Activated CD4-positive, alpha-beta memory T cell treated with anti-CD3 and anti-CD28 coated beads, Interleukin-2, amount 10 ng/mL, durations not matched to agents 7 days and 5 days (primary cell): ENCODE results near the gene CDC14A. TPM values are rescaled to one million over a fixed set of nuclear protein-coding genes. Genes with fewer than 3 reads are reported as not detected.

Experiments
- CTCF ChIA-PET: fragments of 350-600 bp; sonication (Branson Sonifier 250); formaldehyde crosslinking; loops from one replicate; lab custom pipeline; 2021; ENCODE audit warnings: antibody characterized with exemption, inconsistent platforms; lab: Charles Lee
- POLR2A ChIA-PET: fragments of 350-600 bp; sonication (Branson Sonifier 250); formaldehyde crosslinking; loops from one replicate; lab custom pipeline; 2021; ENCODE audit warnings: antibody characterized with exemption; lab: Charles Lee
- DNase-seq: peaks from one replicate; pipeline ENCODE4 v3.0.0-alpha.2; 2020
- H3K27ac Mint-ChIP-seq: one replicate; pipeline ENCODE4 v1.8.0; 2021; ENCODE audit warnings: mild to moderate bottlenecking, mixed read lengths
- H3K27me3 Mint-ChIP-seq: one replicate; pipeline ENCODE4 v1.8.0; 2021; ENCODE audit warnings: mixed read lengths
- H3K36me3 Mint-ChIP-seq: one replicate; pipeline ENCODE4 v1.8.0; 2021; ENCODE audit warnings: low read depth, mixed read lengths
- H3K4me1 Mint-ChIP-seq: one replicate; pipeline ENCODE4 v1.8.0; 2021; ENCODE audit warnings: mixed read lengths
- H3K4me3 Mint-ChIP-seq: one replicate; pipeline ENCODE4 v1.8.0; 2021; ENCODE audit warnings: mild to moderate bottlenecking, mixed read lengths
- H3K9me3 Mint-ChIP-seq: one replicate; pipeline ENCODE4 v1.8.0; 2021; ENCODE audit warnings: mixed read lengths
- total RNA-seq, 2 experiments: library from RNA; stranded (reverse); gene quantifications; one replicate each; pipeline ENCODE4 v1.2.3, GENCODE V29; 2021

CDC14A gene
- total RNA-seq, 2 experiments from 2014 or later, result 41.8 to 44.9 TPM

- DNase-seq, result no peak
- CTCF ChIA-PET, result no interaction called here
- H3K4me1 Mint-ChIP-seq, result peaks cover 2% of the 10 kb centered on the region
- POLR2A ChIA-PET, result interaction anchor here (1.1 kb wide), 1 partner anchor 12 kb away, joined by 4 read pairs; no protein-coding TSS in a partner anchor
- H3K27ac Mint-ChIP-seq, result no peak overlapping the region
- no peak overlapping the region for H3K4me3 Mint-ChIP-seq
- no peaks in the 10 kb centered on the region for H3K27me3 Mint-ChIP-seq
- peaks cover 35% of the 10 kb centered on the region for H3K36me3 Mint-ChIP-seq
- H3K9me3 Mint-ChIP-seq, result no peaks in the 10 kb centered on the region
Measured at GRCh38 chr1:100517515-100517914, 165.2 kb downstream of the CDC14A start.

- CTCF ChIA-PET, result no interaction called here
- POLR2A ChIA-PET, result interaction anchor here (1.1 kb wide), 1 partner anchor 11 kb away, joined by 4 read pairs; no protein-coding TSS in a partner anchor
- peaks cover 2% of the 10 kb centered on the region for H3K4me1 Mint-ChIP-seq
- no peak for DNase-seq
- no peak overlapping the region for H3K4me3 Mint-ChIP-seq
- no peaks in the 10 kb centered on the region for H3K27me3 Mint-ChIP-seq
- H3K27ac Mint-ChIP-seq, result no peak overlapping the region
- no peaks in the 10 kb centered on the region for H3K9me3 Mint-ChIP-seq
- peaks cover 38% of the 10 kb centered on the region for H3K36me3 Mint-ChIP-seq
Measured at GRCh38 chr1:100518023-100518422, 165.7 kb downstream of the CDC14A start.

GRCh38 chr1:100523038-100523652 lies 170.8 kb downstream of the CDC14A start:
- H3K27ac Mint-ChIP-seq, result no peak overlapping the region
- no peak for DNase-seq
- peaks cover 20% of the 10 kb centered on the region for H3K36me3 Mint-ChIP-seq
- CTCF ChIA-PET, result no interaction called here
- H3K9me3 Mint-ChIP-seq, result no peaks in the 10 kb centered on the region
- H3K4me3 Mint-ChIP-seq, result no peak overlapping the region
- POLR2A ChIA-PET, result no interaction called here
- no peaks in the 10 kb centered on the region for H3K27me3 Mint-ChIP-seq
- H3K4me1 Mint-ChIP-seq, result no peaks in the 10 kb centered on the region

GRCh38 chr1:100524355-100524754 lies 172.0 kb downstream of the CDC14A start:
- Mint-ChIP-seq H3K36me3 (peaks cover 12% of the 10 kb centered on the region), H3K4me3 (no peak overlapping the region), H3K27me3 (no peaks in the 10 kb centered on the region), H3K4me1 (no peaks in the 10 kb centered on the region), H3K9me3 (no peaks in the 10 kb centered on the region), H3K27ac (no peak overlapping the region)
- DNase-seq, result no peak
- POLR2A ChIA-PET, result no interaction called here
- CTCF ChIA-PET, result no interaction called here

- no peak for DNase-seq
- Mint-ChIP-seq H3K27me3 (peaks cover under 1% of the 10 kb centered on the region), H3K4me1 (peaks cover 20% of the 10 kb centered on the region), H3K27ac (no peak overlapping the region), H3K9me3 (no peaks in the 10 kb centered on the region), H3K36me3 (peaks cover 8% of the 10 kb centered on the region), H3K4me3 (no peak overlapping the region)
- ChIA-PET CTCF (no interaction called here), POLR2A (interaction anchor here (1.6 kb wide), 1 partner anchor 12 kb away, joined by 4 read pairs; no protein-coding TSS in a partner anchor)
Measured at GRCh38 chr1:100526894-100527293, 174.6 kb downstream of the CDC14A start.

- no peaks in the 10 kb centered on the region for H3K9me3 Mint-ChIP-seq
- H3K4me3 Mint-ChIP-seq, result no peak overlapping the region
- peaks cover 28% of the 10 kb centered on the region for H3K4me1 Mint-ChIP-seq
- DNase-seq, result no peak
- ChIA-PET POLR2A (interaction anchor here (1.0 kb wide), 1 partner anchor 11 kb away, joined by 4 read pairs; no protein-coding TSS in a partner anchor), CTCF (interaction anchor here (0.8 kb wide), 2 partner anchors 14 to 759 kb away, joined by 3 to 4 read pairs; no protein-coding TSS in a partner anchor)
- no peak overlapping the region for H3K27ac Mint-ChIP-seq
- no peaks in the 10 kb centered on the region for H3K36me3 Mint-ChIP-seq
- peaks cover 2% of the 10 kb centered on the region for H3K27me3 Mint-ChIP-seq
Measured at GRCh38 chr1:100528871-100529270, 176.6 kb downstream of the CDC14A start.

- H3K4me1 Mint-ChIP-seq, result peaks cover 31% of the 10 kb centered on the region
- H3K9me3 Mint-ChIP-seq, result no peaks in the 10 kb centered on the region
- peaks cover 8% of the 10 kb centered on the region for H3K27me3 Mint-ChIP-seq
- no peaks in the 10 kb centered on the region for H3K36me3 Mint-ChIP-seq
- H3K27ac Mint-ChIP-seq, result no peak overlapping the region
- no peak overlapping the region for H3K4me3 Mint-ChIP-seq
- CTCF ChIA-PET, result no interaction called here
- POLR2A ChIA-PET, result no interaction called here
- no peak for DNase-seq
Measured at GRCh38 chr1:100530141-100530540, 177.8 kb downstream of the CDC14A start.

- Mint-ChIP-seq H3K27me3 (peaks cover 12% of the 10 kb centered on the region), H3K4me1 (peaks cover 33% of the 10 kb centered on the region), H3K36me3 (no peaks in the 10 kb centered on the region), H3K4me3 (no peak overlapping the region), H3K27ac (peak overlapping the region; percentile 21), H3K9me3 (no peaks in the 10 kb centered on the region)
- ChIA-PET CTCF (interaction anchor here (1.4 kb wide), 1 partner anchor 11 kb away, joined by 5 read pairs; no protein-coding TSS in a partner anchor), POLR2A (interaction anchor here (1.0 kb wide), 1 partner anchor 493 kb away, joined by 3 read pairs; a partner anchor contains a TSS)
- peak; percentile 47 for DNase-seq
Measured at GRCh38 chr1:100530880-100531487, 178.7 kb downstream of the CDC14A start.

- Mint-ChIP-seq H3K4me3 (no peak overlapping the region), H3K27ac (no peak overlapping the region), H3K4me1 (peaks cover 33% of the 10 kb centered on the region), H3K9me3 (no peaks in the 10 kb centered on the region), H3K36me3 (no peaks in the 10 kb centered on the region), H3K27me3 (peaks cover 29% of the 10 kb centered on the region)
- ChIA-PET CTCF (interaction anchor here (1.3 kb wide), 1 partner anchor 33 kb away, joined by 3 read pairs; no protein-coding TSS in a partner anchor), POLR2A (interaction anchor here (0.9 to 1.0 kb wide), 2 partner anchors 11 to 56 kb away, joined by 3 to 4 read pairs; no protein-coding TSS in a partner anchor)
- no peak for DNase-seq
Measured at GRCh38 chr1:100532645-100533044, 180.3 kb downstream of the CDC14A start.

- no peaks in the 10 kb centered on the region for H3K9me3 Mint-ChIP-seq
- H3K27me3 Mint-ChIP-seq, result peaks cover 45% of the 10 kb centered on the region
- H3K27ac Mint-ChIP-seq, result no peak overlapping the region
- POLR2A ChIA-PET, result no interaction called here
- DNase-seq, result no peak
- CTCF ChIA-PET, result no interaction called here
- H3K36me3 Mint-ChIP-seq, result no peaks in the 10 kb centered on the region
- H3K4me3 Mint-ChIP-seq, result no peak overlapping the region
- peaks cover 37% of the 10 kb centered on the region for H3K4me1 Mint-ChIP-seq
Measured at GRCh38 chr1:100535264-100535663, 183.0 kb downstream of the CDC14A start.

GRCh38 chr1:100536031-100536430 lies 183.7 kb downstream of the CDC14A start:
- H3K27me3 Mint-ChIP-seq, result peaks cover 51% of the 10 kb centered on the region

GRCh38 chr1:100538913-100539835 lies 186.9 kb downstream of the CDC14A start:
- Mint-ChIP-seq H3K27me3 (peaks cover 61% of the 10 kb centered on the region), H3K9me3 (no peaks in the 10 kb centered on the region), H3K4me3 (peak overlapping the region; percentile 43), H3K27ac (no peak overlapping the region), H3K4me1 (peaks cover 14% of the 10 kb centered on the region), H3K36me3 (no peaks in the 10 kb centered on the region)
- ChIA-PET POLR2A (interaction anchor here (1.3 kb wide), 1 partner anchor 12 kb away, joined by 4 read pairs; no protein-coding TSS in a partner anchor), CTCF (interaction anchor here (0.9 to 1.2 kb wide), 2 partner anchors 27 to 330 kb away, joined by 3 to 4 read pairs; no protein-coding TSS in a partner anchor)
- DNase-seq, result peak; percentile 33

More at GRCh38 chr1:100536031-100536430, 183.7 kb downstream of the CDC14A start:
- ChIA-PET POLR2A (no interaction called here), CTCF (no interaction called here)
- Mint-ChIP-seq H3K4me3 (no peak overlapping the region), H3K27ac (no peak overlapping the region), H3K36me3 (no peaks in the 10 kb centered on the region), H3K4me1 (peaks cover 29% of the 10 kb centered on the region), H3K9me3 (no peaks in the 10 kb centered on the region)
- no peak for DNase-seq
